HCT116 (cell line): ENCODE measurements around the gene INPP5K. TPM values are rescaled to one million over a fixed set of nuclear protein-coding genes. Genes with fewer than 3 reads are reported as not detected.

Source experiments
- ATAC-seq: fragments of 200-7000 bp; cut with Tn5 transposase; 2 replicates; pipeline ENCODE4 v1.9.1; 2020; ENCODE audit warnings: mild to moderate bottlenecking, moderate library complexity
- BruUV-seq: library from RNA; stranded (reverse); fragments of 400-500 nt; replicated peaks from 2 replicates; lab custom pipeline; 2021; lab: Mats Ljungman, UMichigan
- CTCF ChIA-PET: fragments of 300-600 bp; sonication (Branson Sonifier 250); formaldehyde crosslinking; loops from one replicate; lab custom pipeline; 2021; ENCODE audit warnings: antibody characterized with exemption; lab: Charles Lee
- POLR2A ChIA-PET: fragments of 300-600, 350-600 bp; sonication (Branson Sonifier 250); formaldehyde crosslinking; loops from one replicate; lab custom pipeline; 2021; ENCODE audit warnings: antibody characterized with exemption; lab: Charles Lee
- RAD21 ChIA-PET, 2 experiments: fragments of 300-600 bp; sonication (Branson Sonifier 250); formaldehyde crosslinking; loops; one replicate each; lab custom pipeline; 2023; ENCODE audit warnings: low total read pairs in 2 of 2; ENCODE audit not compliant: uncharacterized antibody in 2 of 2, unreplicated experiment in 2 of 2, low non-redundant PET in 1 of 2; lab: Charles Lee
- DNase-seq: peaks from one replicate; pipeline ENCODE4 v3.0.0-alpha.2; 2010; ENCODE audit warnings: low read depth, low spot score
- H2AFZ ChIP-seq: fragments of 200-600 bp; shearing (Covaris generic), sonication (generic); 2 replicates; pipeline ENCODE4 v1.6.1; 2017; ENCODE audit warnings: low read depth, mixed run types, mixed read lengths, antibody characterized with exemption, low read length; ENCODE audit not compliant: poor library complexity, severe bottlenecking
- H3K27ac ChIP-seq: 2 replicates; pipeline ENCODE4 v1.5.1; 2012; ENCODE audit warnings: low read depth, low read length
- H3K27me3 ChIP-seq: fragments of 200-600 bp; sonication (generic); 2 replicates; pipeline ENCODE4 v1.6.1; 2016; ENCODE audit warnings: mixed run types, low read length, mixed read lengths; ENCODE audit not compliant: insufficient read depth
- H3K36me3 ChIP-seq, 2 experiments: fragments of 200-500 bp in 1 of 2; fragments of 200-600 bp in 1 of 2; sonication (Bioruptor generic) in 1 of 2; sonication (generic) in 1 of 2; 2 replicates each; pipeline versions ENCODE4 v1.5.1 to v1.6.1; 2014 to 2016; ENCODE audit warnings: low read length in 2 of 2, inconsistent platforms in 1 of 2, mixed read lengths in 1 of 2, mixed run types in 1 of 2; ENCODE audit not compliant: insufficient read depth in 2 of 2, control insufficient read depth in 1 of 2
- H3K4me1 ChIP-seq, 2 experiments: fragments of 200-600 bp in 1 of 2; sonication (generic) in 1 of 2; 2 replicates each; pipeline versions ENCODE4 v1.5.1 to v1.6.1; 2012 to 2017; ENCODE audit warnings: low read length in 2 of 2, inconsistent platforms in 1 of 2, mild to moderate bottlenecking in 1 of 2, mixed read lengths in 1 of 2, mixed run types in 1 of 2, moderate library complexity in 1 of 2; ENCODE audit not compliant: insufficient read depth in 2 of 2, control insufficient read depth in 1 of 2
- H3K4me2 ChIP-seq: fragments of 200-600 bp; sonication (generic); 2 replicates; pipeline ENCODE4 v1.6.1; 2017; ENCODE audit warnings: mixed run types, low read length, mixed read lengths
- H3K4me3 ChIP-seq, 2 experiments: fragments of 200-600 bp in 1 of 2; sonication (generic) in 1 of 2; replicated peaks in 1 of 2; 2 replicates each; pipeline ENCODE4 v1.5.1; 2011 to 2016; ENCODE audit warnings: low read length in 2 of 2, control low read depth in 1 of 2, low read depth in 1 of 2, mild to moderate bottlenecking in 1 of 2, mixed read lengths in 1 of 2, mixed run types in 1 of 2
- H3K79me2 ChIP-seq: fragments of 200-600 bp; sonication (generic); 2 replicates; pipeline ENCODE4 v1.6.1; 2017; ENCODE audit warnings: mild to moderate bottlenecking, mixed run types, low read length, moderate library complexity, mixed read lengths; ENCODE audit not compliant: insufficient read depth
- H3K9ac ChIP-seq: fragments of 200-600 bp; sonication (generic); 2 replicates; pipeline ENCODE4 v1.6.1; 2016; ENCODE audit warnings: low read length, mixed read lengths
- H3K9me2 ChIP-seq: fragments of 200-600 bp; sonication (generic), shearing (Covaris generic); 2 replicates; pipeline ENCODE4 v1.6.1; 2017; ENCODE audit warnings: mixed run types, mild to moderate bottlenecking, moderate library complexity; ENCODE audit not compliant: insufficient read depth
- H3K9me3 ChIP-seq, 2 experiments: fragments of 200-500 bp in 1 of 2; fragments of 200-600 bp in 1 of 2; sonication (Bioruptor generic) in 1 of 2; sonication (generic) in 1 of 2; 2 replicates each; pipeline ENCODE4 v1.6.1; 2014 to 2017; ENCODE audit warnings: low read length in 2 of 2, mixed read lengths in 2 of 2, inconsistent platforms in 1 of 2, low read depth in 1 of 2, mild to moderate bottlenecking in 1 of 2, mixed run types in 1 of 2, moderate library complexity in 1 of 2; ENCODE audit not compliant: control insufficient read depth in 1 of 2, insufficient read depth in 1 of 2
- H4K20me1 ChIP-seq: fragments of 200-600 bp; sonication (generic), shearing (Covaris generic); 2 replicates; pipeline ENCODE4 v1.6.1; 2017; ENCODE audit warnings: mixed run types, mild to moderate bottlenecking, moderate library complexity; ENCODE audit not compliant: insufficient read depth
- CBX3 ChIP-seq: IDR thresholded peaks from 2 replicates; pipeline ENCODE4 v1.6.1; 2012; ENCODE audit warnings: low read depth
- CEBPB ChIP-seq: IDR thresholded peaks from 2 replicates; pipeline ENCODE4 v1.6.1; 2012; ENCODE audit warnings: low read depth
- CTCF ChIP-seq, 3 experiments: fragments of 200-600 bp in 1 of 3; sonication (generic) in 1 of 3; IDR thresholded peaks in 2 of 3; conservative IDR thresholded peaks in 1 of 3; 2 replicates each; pipeline ENCODE4 v1.5.1; 2012 to 2017; ENCODE audit warnings: low read depth in 2 of 3, low read length in 2 of 3, antibody characterized with exemption in 1 of 3, borderline replicate concordance in 1 of 3, control low read depth in 1 of 3, mild to moderate bottlenecking in 1 of 3, mixed read lengths in 1 of 3, mixed run types in 1 of 3, moderate library complexity in 1 of 3; ENCODE audit not compliant: insufficient read depth in 1 of 3
- EGR1 ChIP-seq: IDR thresholded peaks from 2 replicates; pipeline ENCODE4 v1.6.1; 2012; ENCODE audit warnings: low read depth
- ELF1 ChIP-seq: IDR thresholded peaks from 2 replicates; pipeline ENCODE4 v1.6.1; 2012; ENCODE audit warnings: low read depth, borderline replicate concordance
- EZH2 ChIP-seq: fragments of 200-600 bp; sonication (generic); IDR thresholded peaks from 2 replicates; pipeline ENCODE4 v1.6.1; 2017; ENCODE audit warnings: antibody characterized with exemption, mixed run types
- EZH2phosphoT487 ChIP-seq: fragments of 200-600 bp; IDR thresholded peaks from 2 replicates; pipeline ENCODE4 v1.6.1; 2018; ENCODE audit warnings: antibody characterized with exemption, borderline replicate concordance
- FOSL1 ChIP-seq: IDR thresholded peaks from 2 replicates; pipeline ENCODE4 v1.6.1; 2012; ENCODE audit warnings: low read depth
- JUND ChIP-seq: IDR thresholded peaks from 2 replicates; pipeline ENCODE4 v1.6.1; 2012
- POLR2A ChIP-seq: IDR thresholded peaks from 2 replicates; pipeline ENCODE4 v1.7.0; 2011; ENCODE audit warnings: borderline replicate concordance; ENCODE audit not compliant: insufficient read depth, insufficient read length; ENCODE audit errors: extremely low read depth
- SIN3A ChIP-seq: IDR thresholded peaks from 2 replicates; pipeline ENCODE4 v1.6.1; 2012; ENCODE audit warnings: low read depth
- SP1 ChIP-seq: IDR thresholded peaks from 2 replicates; pipeline ENCODE4 v1.6.1; 2012; ENCODE audit warnings: low read depth
- SRF ChIP-seq: IDR thresholded peaks from 2 replicates; pipeline ENCODE4 v1.6.1; 2012; ENCODE audit warnings: low read depth
- TCF7L2 ChIP-seq: IDR thresholded peaks from 2 replicates; pipeline ENCODE4 v1.7.0; 2011; ENCODE audit warnings: borderline replicate concordance, inconsistent platforms; ENCODE audit not compliant: insufficient read depth, insufficient read length; ENCODE audit errors: extremely low read depth
- YY1 ChIP-seq: IDR thresholded peaks from 2 replicates; pipeline ENCODE4 v1.6.1; 2011; ENCODE audit warnings: low read length, low read depth, moderate library complexity, mild to moderate bottlenecking; ENCODE audit not compliant: insufficient replicate concordance; ENCODE audit errors: extremely low read depth
- ZBTB33 ChIP-seq: IDR thresholded peaks from 2 replicates; pipeline ENCODE4 v1.6.1; 2011; ENCODE audit warnings: mild to moderate bottlenecking, low read length, moderate library complexity; ENCODE audit not compliant: insufficient replicate concordance; ENCODE audit errors: extremely low read depth
- ZNF274 ChIP-seq: fragments of 200-500 bp; sonication (Bioruptor generic); IDR thresholded peaks from 2 replicates; pipeline ENCODE4 v1.6.1; 2014; ENCODE audit warnings: mild to moderate bottlenecking, low read depth, low read length, inconsistent platforms
- intact Hi-C: fragments of 100-400 bp; cut with micrococcal nuclease; formaldehyde crosslinking; loops from 2 replicates; pipeline ENCODE4 v1.10.0; 2022
- total RNA-seq: library from RNA; stranded (reverse); gene quantifications from one replicate; pipeline ENCODE4 v1.2.1, GENCODE V29; 2021; ENCODE audit not compliant: unreplicated experiment
- TF ChIP-seq, protein P1 (sequence below): IDR thresholded peaks from 2 replicates; pipeline ENCODE4 v1.6.1; 2012

The INPP5K gene
- total RNA-seq, 1 experiment from 2014 or later, result 25.6 TPM

GRCh38 chr17:1504866-1505265 lies 11.5 kb downstream of the INPP5K start:
- DNase-seq, result no peak
- H3K79me2 ChIP-seq, result no peaks in the 10 kb centered on the region
- RAD21 ChIA-PET, result no interaction called here
- no peaks in the 10 kb centered on the region for H3K27me3 ChIP-seq
- H3K9me3 ChIP-seq, result no peaks in the 10 kb centered on the region
- intact Hi-C loops, result no loop called here
- H4K20me1 ChIP-seq, result no peaks in the 10 kb centered on the region
- no peak overlapping the region for H3K9ac ChIP-seq
- TF ChIP-seq SIN3A (no peak), CTCF (IDR thresholded peaks at IDR 0.05 in 2 of 3, conservative IDR thresholded peaks at IDR 0.05 in 1 of 3; ENCODE audit: borderline replicate concordance in 1 of 3, insufficient read depth in 1 of 3, low read depth in 2 of 3, low read length in 2 of 3) (no peak), CBX3 (no peak), CEBPB (no peak), SP1 (no peak), POLR2A (no peak)
- TF ChIP-seq, protein P1, sequence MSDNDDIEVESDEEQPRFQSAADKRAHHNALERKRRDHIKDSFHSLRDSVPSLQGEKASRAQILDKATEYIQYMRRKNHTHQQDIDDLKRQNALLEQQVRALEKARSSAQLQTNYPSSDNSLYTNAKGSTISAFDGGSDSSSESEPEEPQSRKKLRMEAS, result no peak
- POLR2A ChIA-PET, result interaction anchor here (0.7 to 1.3 kb wide), 3 partner anchors 9 to 13 kb away, joined by 3 to 4 read pairs (median 3); partner anchors contain the start of genes INPP5K and MYO1C
- no peaks in the 10 kb centered on the region; a peak in 1 of 4 replicates for H3K36me3 ChIP-seq
- H3K4me2 ChIP-seq, result no peak overlapping the region
- CTCF ChIA-PET, result no interaction called here
- no peak for ATAC-seq
- H3K27ac ChIP-seq, result no peak overlapping the region
- H2AFZ ChIP-seq, result no peak overlapping the region
- no peak overlapping the region for H3K4me3 ChIP-seq
- no TSS peak for BruUV-seq
- peaks cover 0 to 3% of the 10 kb centered on the region in 2 experiments; a peak in 1 of 4 replicates for H3K4me1 ChIP-seq
- H3K9me2 ChIP-seq, result no peaks in the 10 kb centered on the region

- ChIA-PET POLR2A (interaction anchor here (1.3 kb wide), 1 partner anchor 13 kb away, joined by 4 read pairs; the partner anchor contains the start of gene INPP5K), CTCF (no interaction called here), RAD21 (no interaction called here)
- DNase-seq, result no peak
- H3K36me3 ChIP-seq, result no peaks in the 10 kb centered on the region
- intact Hi-C loops, result no loop called here
- H4K20me1 ChIP-seq, result no peaks in the 10 kb centered on the region
- H3K4me1 ChIP-seq, result no peaks in the 10 kb centered on the region
- H3K9me2 ChIP-seq, result no peaks in the 10 kb centered on the region
- H2AFZ ChIP-seq, result no peak overlapping the region
- BruUV-seq, result no TSS peak
- no peak overlapping the region for H3K4me2 ChIP-seq
- no peak overlapping the region for H3K4me3 ChIP-seq
- H3K79me2 ChIP-seq, result no peaks in the 10 kb centered on the region
- no peaks in the 10 kb centered on the region for H3K27me3 ChIP-seq
- no peak overlapping the region for H3K27ac ChIP-seq
- H3K9me3 ChIP-seq, result no peaks in the 10 kb centered on the region
- H3K9ac ChIP-seq, result no peak overlapping the region
- no peak for ATAC-seq
- TF ChIP-seq EGR1, result no peak
- no peak for TF ChIP-seq CEBPB
- TF ChIP-seq SRF, result no peak
- TF ChIP-seq, protein P1, result no peak
- TF ChIP-seq EZH2phosphoT487, result no peak
- no peak for TF ChIP-seq JUND
- no peak for TF ChIP-seq ZNF274
- TF ChIP-seq YY1, result no peak
- TF ChIP-seq CBX3, result no peak
- TF ChIP-seq TCF7L2, result no peak
- no peak for TF ChIP-seq ZBTB33
- no peak for TF ChIP-seq ELF1
- TF ChIP-seq POLR2A, result no peak
- TF ChIP-seq FOSL1, result no peak
- TF ChIP-seq EZH2, result no peak
Measured at GRCh38 chr17:1503699-1504098, 12.7 kb downstream of the INPP5K start.
